Measurements from ENCODE around the gene ZNF787.

ZNF787 gene

GRCh38 chr19:56117889-56118288 lies 3.2 kb downstream of the ZNF787 start:
- H3K36me3 ChIP-seq (ENCODE audit: insufficient read depth, low read length) = peaks cover 5% of the 10 kb centered on the region; the same call in 1 of the 2 replicates
- no peak overlapping the region for H3K27ac ChIP-seq (ENCODE audit: low read length)
- H3K4me1 ChIP-seq (ENCODE audit: insufficient read depth, low read length) = peaks cover 28% of the 10 kb centered on the region
- H4K20me1 ChIP-seq (ENCODE audit: insufficient read depth, low read length) = peaks cover 46% of the 10 kb centered on the region
- no peaks in the 10 kb centered on the region for H3K27me3 ChIP-seq (ENCODE audit: insufficient read depth, low read length, poor library complexity)
- DNase-seq (no peak), ATAC-seq (ENCODE audit: insufficient read depth, low read depth) (no peak)
- TF ChIP-seq CTCF (IDR thresholded peaks at IDR 0.05; ENCODE audit: borderline replicate concordance, extremely low read depth, low read length, poor library complexity, severe bottlenecking) = no peak
- no peak for TF ChIP-seq EZH2 (IDR thresholded peaks at IDR 0.05; ENCODE audit: borderline replicate concordance, low read depth, low read length, severe bottlenecking)
- H2AFZ ChIP-seq (ENCODE audit: low read depth, low read length) = no peak overlapping the region
- no peak overlapping the region for H3K9ac ChIP-seq (ENCODE audit: low read depth, low read length)
- H3K79me2 ChIP-seq (ENCODE audit: insufficient read depth, low read length) = peaks cover 73% of the 10 kb centered on the region
- H3K9me3 ChIP-seq (ENCODE audit: insufficient read depth, low read length, severe bottlenecking) = no peaks in the 10 kb centered on the region
- H3K4me2 ChIP-seq (ENCODE audit: insufficient read depth, low read length) = peak overlapping the region; percentile 20; the same call in 1 of the 2 replicates
- no peak overlapping the region for H3K4me3 ChIP-seq (ENCODE audit: low read depth in 1 of 2, low read length in 2 of 2)

DNA sequence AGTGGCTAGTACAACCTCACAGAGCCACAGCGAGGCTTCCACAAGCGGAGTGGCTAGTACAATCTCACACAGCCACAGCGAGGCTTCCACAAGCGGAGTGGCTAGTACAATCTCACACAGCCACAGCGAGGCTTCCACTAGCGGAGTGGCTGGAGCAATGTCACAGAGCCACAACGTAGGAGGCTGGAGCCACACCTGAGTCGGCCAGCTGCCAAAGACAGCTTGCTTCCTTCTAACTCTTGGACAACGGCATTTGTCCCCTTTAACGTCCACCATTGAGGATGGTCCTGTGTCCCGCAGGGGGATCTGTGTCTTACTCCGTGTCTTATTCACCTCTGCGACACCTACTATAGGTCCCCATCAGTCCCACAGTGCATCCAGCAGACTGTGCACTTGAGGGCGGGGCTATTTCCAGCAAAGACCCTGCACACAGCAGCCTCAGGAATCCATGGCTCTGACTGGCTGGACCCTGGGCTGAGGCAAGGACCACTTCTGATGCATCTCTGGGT lies 3.7 kb downstream of the ZNF787 start:
- 0 out of 2 replicates have a peak overlapping the region, but pooled peaks have one; percentile 16 for H3K27ac ChIP-seq (ENCODE audit: low read length)

GRCh38 chr19:56116606-56117005 lies 4.5 kb downstream of the ZNF787 start:
- H3K27ac ChIP-seq (ENCODE audit: low read length) = no peak overlapping the region

More for the DNA sequence above, 3.7 kb downstream of the ZNF787 start:
- H3K36me3 ChIP-seq (ENCODE audit: insufficient read depth, low read length) = peaks cover 5% of the 10 kb centered on the region; the same call in 1 of the 2 replicates
- H3K4me1 ChIP-seq (ENCODE audit: insufficient read depth, low read length) = peaks cover 28% of the 10 kb centered on the region
- TF ChIP-seq EZH2 (IDR thresholded peaks at IDR 0.05; ENCODE audit: borderline replicate concordance, low read depth, low read length, severe bottlenecking) = no peak
- no peak for TF ChIP-seq CTCF (IDR thresholded peaks at IDR 0.05; ENCODE audit: borderline replicate concordance, extremely low read depth, low read length, poor library complexity, severe bottlenecking)
- no peaks in the 10 kb centered on the region for H3K9me3 ChIP-seq (ENCODE audit: insufficient read depth, low read length, severe bottlenecking)
- peaks cover 77% of the 10 kb centered on the region for H3K79me2 ChIP-seq (ENCODE audit: insufficient read depth, low read length)
- H3K4me2 ChIP-seq (ENCODE audit: insufficient read depth, low read length) = peak overlapping the region; percentile 20; the same call in 1 of the 2 replicates
- H3K27me3 ChIP-seq (ENCODE audit: insufficient read depth, low read length, poor library complexity) = no peaks in the 10 kb centered on the region
- no peak overlapping the region for H3K9ac ChIP-seq (ENCODE audit: low read depth, low read length)
- DNase-seq (no peak), ATAC-seq (ENCODE audit: insufficient read depth, low read depth) (no peak)
- H2AFZ ChIP-seq (ENCODE audit: low read depth, low read length) = no peak overlapping the region
- peaks cover 50% of the 10 kb centered on the region for H4K20me1 ChIP-seq (ENCODE audit: insufficient read depth, low read length)
- no peak overlapping the region for H3K4me3 ChIP-seq (ENCODE audit: low read depth in 1 of 2, low read length in 2 of 2)

More at GRCh38 chr19:56116606-56117005, 4.5 kb downstream of the ZNF787 start:
- peaks cover 86% of the 10 kb centered on the region for H3K79me2 ChIP-seq (ENCODE audit: insufficient read depth, low read length)
- no peak for ATAC-seq (ENCODE audit: insufficient read depth, low read depth)
- DNase-seq = no peak
- H3K4me3 ChIP-seq (ENCODE audit: low read depth in 1 of 2, low read length in 2 of 2) = no peak overlapping the region
- no peaks in the 10 kb centered on the region for H3K9me3 ChIP-seq (ENCODE audit: insufficient read depth, low read length, severe bottlenecking)
- H3K36me3 ChIP-seq (ENCODE audit: insufficient read depth, low read length) = peaks cover 9% of the 10 kb centered on the region; the same call in 1 of the 2 replicates
- no peak for TF ChIP-seq CTCF (IDR thresholded peaks at IDR 0.05; ENCODE audit: borderline replicate concordance, extremely low read depth, low read length, poor library complexity, severe bottlenecking)
- no peak for TF ChIP-seq EZH2 (IDR thresholded peaks at IDR 0.05; ENCODE audit: borderline replicate concordance, low read depth, low read length, severe bottlenecking)
- H2AFZ ChIP-seq (ENCODE audit: low read depth, low read length) = no peak overlapping the region
- H3K9ac ChIP-seq (ENCODE audit: low read depth, low read length) = no peak overlapping the region
- H3K27me3 ChIP-seq (ENCODE audit: insufficient read depth, low read length, poor library complexity) = no peaks in the 10 kb centered on the region
- peaks cover 58% of the 10 kb centered on the region for H4K20me1 ChIP-seq (ENCODE audit: insufficient read depth, low read length)
- H3K4me1 ChIP-seq (ENCODE audit: insufficient read depth, low read length) = peaks cover 22% of the 10 kb centered on the region
- no peak overlapping the region for H3K4me2 ChIP-seq (ENCODE audit: insufficient read depth, low read length)
